T-helper 2 cell treated with Interferon-gamma antibody and Interleukin-4, amounts not matched to agents 5 μg/mL and 100 μg/mL, for 36 hours (primary cell): ENCODE results near the gene LAMA3.
A peak's percentile ranks its signal among the peaks of the same experiment; 100 is the strongest.

Experiments used
- DNase-seq: peaks from one replicate; pipeline ENCODE4 v3.0.0; 2021; ENCODE audit warnings: low spot score
- H3K27ac Mint-ChIP-seq: one replicate; pipeline ENCODE4 v1.8.0; 2021; ENCODE audit warnings: mild to moderate bottlenecking, mixed read lengths
- H3K27me3 Mint-ChIP-seq: one replicate; pipeline ENCODE4 v1.8.0; 2021; ENCODE audit warnings: low read depth, mixed read lengths
- H3K36me3 Mint-ChIP-seq: one replicate; pipeline ENCODE4 v1.8.0; 2021; ENCODE audit warnings: low read depth, mixed read lengths
- H3K4me1 Mint-ChIP-seq: one replicate; pipeline ENCODE4 v1.8.0; 2021; ENCODE audit warnings: low read depth, mixed read lengths
- H3K4me3 Mint-ChIP-seq: one replicate; pipeline ENCODE4 v1.8.0; 2022; ENCODE audit warnings: mild to moderate bottlenecking, moderate library complexity, mixed read lengths
- H3K9me3 Mint-ChIP-seq: one replicate; pipeline ENCODE4 v1.8.0; 2021; ENCODE audit warnings: mixed read lengths

LAMA3 gene

DNA sequence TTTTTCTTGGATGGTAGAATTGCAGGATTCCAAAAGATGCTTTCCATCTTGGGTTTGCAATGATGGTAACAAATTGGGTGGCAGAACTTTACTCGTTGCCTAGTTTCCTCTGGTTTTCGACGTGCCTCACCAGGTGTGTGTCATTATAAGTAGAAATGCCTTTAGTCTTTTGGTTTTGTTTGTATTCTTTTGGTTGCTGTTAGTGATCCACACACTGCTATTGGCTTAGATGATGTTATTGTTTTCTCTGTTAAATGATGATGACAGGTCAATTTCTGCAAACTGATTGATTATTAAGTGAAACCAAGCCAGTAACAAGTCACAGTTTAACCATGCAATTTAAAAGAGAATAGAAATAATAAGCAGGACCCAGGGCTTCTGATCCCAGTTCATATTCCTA, 6.1 kb upstream of the LAMA3 start:
- H3K4me1 Mint-ChIP-seq = no peaks in the 10 kb centered on the region
- H3K9me3 Mint-ChIP-seq = no peaks in the 10 kb centered on the region
- H3K27me3 Mint-ChIP-seq = peaks cover 54% of the 10 kb centered on the region
- no peak overlapping the region for H3K4me3 Mint-ChIP-seq
- DNase-seq = no peak
- no peaks in the 10 kb centered on the region for H3K36me3 Mint-ChIP-seq
- no peak overlapping the region for H3K27ac Mint-ChIP-seq

DNA sequence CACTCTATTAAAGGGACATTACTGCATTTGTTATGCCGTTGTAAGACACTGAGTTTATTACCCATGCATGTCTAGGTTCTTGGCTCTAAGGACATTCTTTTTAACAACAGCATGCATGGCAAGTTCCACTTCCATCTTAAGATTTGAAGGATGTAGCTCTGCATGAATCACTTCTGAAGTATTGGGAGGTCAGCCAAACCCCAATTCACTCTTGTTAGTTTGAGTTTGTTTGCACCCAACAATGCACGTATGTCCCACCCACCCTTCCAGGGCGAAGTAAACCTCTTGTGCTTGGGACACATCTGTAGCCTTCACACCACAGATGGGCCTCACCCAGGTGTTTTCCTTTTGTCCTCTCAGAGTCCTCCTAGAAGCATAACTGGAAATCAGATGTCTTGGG, 5.6 kb upstream of the LAMA3 start:
- Mint-ChIP-seq H3K4me3 (no peak overlapping the region), H3K27ac (no peak overlapping the region), H3K9me3 (no peaks in the 10 kb centered on the region), H3K36me3 (no peaks in the 10 kb centered on the region), H3K27me3 (peaks cover 56% of the 10 kb centered on the region), H3K4me1 (peaks cover under 1% of the 10 kb centered on the region)
- no peak for DNase-seq

GRCh38 chr18:23684515-23685197, 4.6 kb upstream of the LAMA3 start:
- Mint-ChIP-seq H3K36me3 (no peaks in the 10 kb centered on the region), H3K27me3 (peaks cover 54% of the 10 kb centered on the region), H3K4me3 (no peak overlapping the region), H3K4me1 (peaks cover 3% of the 10 kb centered on the region), H3K9me3 (no peaks in the 10 kb centered on the region), H3K27ac (no peak overlapping the region)
- DNase-seq = no peak

- Mint-ChIP-seq H3K9me3 (no peaks in the 10 kb centered on the region), H3K4me1 (peaks cover 5% of the 10 kb centered on the region), H3K27ac (no peak overlapping the region), H3K27me3 (peaks cover 54% of the 10 kb centered on the region), H3K4me3 (peak overlapping the region; percentile 54), H3K36me3 (no peaks in the 10 kb centered on the region)
- DNase-seq = no peak
Observed at GRCh38 chr18:23688528-23688927, 725 bp upstream of the LAMA3 start.

GRCh38 chr18:23689616-23690504, 607 bp downstream of the LAMA3 start:
- peaks cover 56% of the 10 kb centered on the region for H3K27me3 Mint-ChIP-seq
- peaks cover 5% of the 10 kb centered on the region for H3K4me1 Mint-ChIP-seq
- DNase-seq = no peak
- H3K27ac Mint-ChIP-seq = no peak overlapping the region
- peak overlapping the region; percentile 38 for H3K4me3 Mint-ChIP-seq
- no peaks in the 10 kb centered on the region for H3K9me3 Mint-ChIP-seq
- no peaks in the 10 kb centered on the region for H3K36me3 Mint-ChIP-seq

DNA sequence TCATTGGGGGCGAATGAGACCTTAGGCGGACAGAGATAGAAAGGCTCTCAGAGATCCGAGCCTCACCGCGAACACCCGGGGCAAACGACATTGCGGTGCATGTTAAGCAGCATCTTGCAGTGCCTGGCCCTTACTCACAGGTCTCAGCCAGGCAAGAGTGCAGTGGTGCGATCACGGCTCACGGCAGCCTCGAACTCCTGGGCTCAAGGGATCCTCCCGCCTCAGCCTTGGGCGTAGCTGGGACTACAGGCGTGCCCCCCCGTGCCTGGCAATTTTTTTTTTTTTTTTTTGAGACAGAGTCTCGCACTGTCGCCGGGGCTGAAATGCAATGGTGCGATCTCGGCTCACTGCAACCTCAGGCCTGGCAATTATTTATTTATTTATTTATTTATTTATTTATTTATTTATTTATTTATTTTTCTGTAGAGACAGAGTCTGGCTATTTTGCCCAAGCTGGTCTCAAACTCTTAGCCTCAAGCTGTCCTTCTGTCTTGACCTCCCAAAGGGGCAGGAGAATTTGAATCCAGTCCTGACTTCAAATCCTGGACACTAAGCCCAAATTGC, 1.3 kb downstream of the LAMA3 start:
- Mint-ChIP-seq H3K4me1 (peaks cover 5% of the 10 kb centered on the region), H3K36me3 (no peaks in the 10 kb centered on the region), H3K27ac (no peak overlapping the region), H3K9me3 (no peaks in the 10 kb centered on the region), H3K27me3 (peaks cover 60% of the 10 kb centered on the region), H3K4me3 (peak overlapping the region; percentile 38)
- DNase-seq = no peak

DNA sequence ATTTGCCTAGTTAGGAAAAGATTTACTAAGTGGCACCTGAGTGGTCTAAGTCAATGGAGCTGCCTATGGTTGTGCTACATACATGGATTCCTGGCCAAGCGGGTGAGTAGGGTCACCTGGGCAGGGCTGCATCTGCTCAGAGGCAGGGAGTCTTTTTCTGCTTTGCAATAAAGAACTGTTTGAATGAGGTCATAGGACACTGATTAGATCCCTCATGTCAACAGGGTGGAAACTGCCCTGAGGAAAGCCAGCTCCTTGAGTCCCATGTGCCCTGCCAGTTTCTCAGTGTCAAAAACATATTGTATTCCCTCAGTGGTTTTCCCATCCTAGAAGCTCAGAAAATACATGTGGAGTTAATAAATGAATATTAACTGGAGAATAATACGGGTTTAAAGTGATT, 4.6 kb downstream of the LAMA3 start:
- H3K27ac Mint-ChIP-seq = no peak overlapping the region
- peaks cover 46% of the 10 kb centered on the region for H3K27me3 Mint-ChIP-seq
- H3K4me3 Mint-ChIP-seq = no peak overlapping the region
- no peak for DNase-seq
- no peaks in the 10 kb centered on the region for H3K9me3 Mint-ChIP-seq
- no peaks in the 10 kb centered on the region for H3K36me3 Mint-ChIP-seq
- H3K4me1 Mint-ChIP-seq = peaks cover 3% of the 10 kb centered on the region

GRCh38 chr18:23694637-23695430, 5.6 kb downstream of the LAMA3 start:
- no peak for DNase-seq
- H3K27me3 Mint-ChIP-seq = peaks cover 45% of the 10 kb centered on the region
- no peak overlapping the region for H3K27ac Mint-ChIP-seq
- H3K9me3 Mint-ChIP-seq = no peaks in the 10 kb centered on the region
- no peaks in the 10 kb centered on the region for H3K36me3 Mint-ChIP-seq
- no peak overlapping the region for H3K4me3 Mint-ChIP-seq
- H3K4me1 Mint-ChIP-seq = peaks cover 2% of the 10 kb centered on the region

- no peak for DNase-seq
- no peak overlapping the region for H3K4me3 Mint-ChIP-seq
Observed at GRCh38 chr18:23701017-23701416, 11.8 kb downstream of the LAMA3 start.

DNA sequence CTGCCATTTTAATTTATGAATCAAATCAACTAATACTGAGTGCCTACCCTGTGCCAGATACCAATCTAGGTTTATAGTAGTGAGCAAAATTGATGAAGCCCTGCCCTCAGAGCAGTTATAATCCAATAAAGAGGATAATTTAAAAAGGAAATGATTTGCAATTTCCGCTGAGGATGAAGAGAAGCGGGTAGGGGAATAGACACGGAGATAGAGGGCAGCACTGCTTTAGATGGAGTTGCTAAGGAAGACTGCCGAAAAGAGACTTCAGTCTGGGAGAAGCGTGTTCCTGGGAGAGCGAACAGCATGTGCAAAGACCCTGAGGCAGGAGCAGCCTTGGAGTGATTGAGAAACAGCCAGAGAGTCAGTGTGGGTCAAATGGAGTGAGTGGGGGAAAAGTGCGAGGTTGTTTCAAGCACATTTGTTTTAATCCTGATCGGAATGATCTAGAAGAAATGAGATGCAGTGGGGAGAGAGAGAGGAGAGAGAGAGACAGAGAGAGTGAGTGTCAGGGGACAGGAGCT, 12.4 kb downstream of the LAMA3 start:
- peaks cover 48% of the 10 kb centered on the region for H3K27me3 Mint-ChIP-seq
- no peak overlapping the region for H3K4me3 Mint-ChIP-seq

More at GRCh38 chr18:23701017-23701416, 11.8 kb downstream of the LAMA3 start:
- H3K4me1 Mint-ChIP-seq = no peaks in the 10 kb centered on the region
- H3K27ac Mint-ChIP-seq = no peak overlapping the region
- H3K27me3 Mint-ChIP-seq = peaks cover 49% of the 10 kb centered on the region
- H3K36me3 Mint-ChIP-seq = no peaks in the 10 kb centered on the region
- H3K9me3 Mint-ChIP-seq = no peaks in the 10 kb centered on the region

DNA sequence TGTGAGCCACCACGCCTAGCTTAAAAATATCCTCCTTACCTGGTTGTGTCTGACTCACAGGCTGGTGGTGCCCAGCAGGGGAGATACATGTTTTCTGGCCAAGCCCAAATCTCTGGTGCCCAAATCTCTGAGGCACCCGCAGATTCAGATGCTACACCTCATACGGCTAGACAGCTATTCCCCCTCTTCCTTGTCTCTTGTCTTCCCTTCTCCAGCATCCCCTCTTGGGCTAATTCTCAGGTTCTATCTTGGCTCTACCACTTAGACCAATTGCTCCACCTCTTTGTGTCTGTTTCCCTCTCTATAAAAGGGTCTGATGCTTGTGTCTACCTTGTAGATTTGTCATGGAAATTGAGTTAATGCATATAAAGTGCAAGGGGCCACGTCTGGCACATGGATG, 13.4 kb downstream of the LAMA3 start:
- H3K27ac Mint-ChIP-seq = no peak overlapping the region
- DNase-seq = no peak
- peaks cover 46% of the 10 kb centered on the region for H3K27me3 Mint-ChIP-seq

More for the DNA sequence above, 12.4 kb downstream of the LAMA3 start:
- Mint-ChIP-seq H3K9me3 (no peaks in the 10 kb centered on the region), H3K36me3 (no peaks in the 10 kb centered on the region), H3K4me1 (no peaks in the 10 kb centered on the region), H3K27ac (no peak overlapping the region)
- DNase-seq = no peak

GRCh38 chr18:23703057-23703986, 14.1 kb downstream of the LAMA3 start:
- Mint-ChIP-seq H3K36me3 (no peaks in the 10 kb centered on the region), H3K27me3 (peaks cover 51% of the 10 kb centered on the region), H3K4me1 (no peaks in the 10 kb centered on the region), H3K27ac (no peak overlapping the region), H3K9me3 (peaks cover 6% of the 10 kb centered on the region), H3K4me3 (no peak overlapping the region)
- no peak for DNase-seq

More for the DNA sequence above, 13.4 kb downstream of the LAMA3 start:
- H3K9me3 Mint-ChIP-seq = no peaks in the 10 kb centered on the region
- H3K4me1 Mint-ChIP-seq = no peaks in the 10 kb centered on the region
- no peak overlapping the region for H3K4me3 Mint-ChIP-seq
- H3K36me3 Mint-ChIP-seq = no peaks in the 10 kb centered on the region

- DNase-seq = no peak
- Mint-ChIP-seq H3K36me3 (no peaks in the 10 kb centered on the region), H3K4me1 (no peaks in the 10 kb centered on the region), H3K27ac (no peak overlapping the region), H3K4me3 (no peak overlapping the region), H3K27me3 (peaks cover 51% of the 10 kb centered on the region), H3K9me3 (peaks cover 6% of the 10 kb centered on the region)
Observed at GRCh38 chr18:23703987-23704384, 14.7 kb downstream of the LAMA3 start.
